ENCODE data around the gene C21orf58. TPM values are rescaled to one million over a fixed set of nuclear protein-coding genes. Genes with fewer than 3 reads are reported as not detected.

C21orf58 gene
- total RNA-seq, 1 donor from 2014 or later, result 4.4 TPM

GRCh38 chr21:46295996-46296752, 27.5 kb downstream of the C21orf58 start:
- peak; percentile 78 for DNase-seq (ENCODE audit: low spot score)

- no peak for DNase-seq (ENCODE audit: low spot score)
These were observed 28.4 kb downstream of the C21orf58 start for GRCh38 chr21:46295177-46295770.

GRCh38 chr21:46294647-46295176, 29.0 kb downstream of the C21orf58 start:
- DNase-seq (ENCODE audit: low spot score), result no peak

- no peak for DNase-seq (ENCODE audit: low spot score)
These were observed 32.1 kb downstream of the C21orf58 start for GRCh38 chr21:46291561-46291960.

GRCh38 chr21:46289655-46290179, 34.0 kb downstream of the C21orf58 start:
- no peak for DNase-seq (ENCODE audit: low spot score)

GRCh38 chr21:46287541-46287940, 36.1 kb downstream of the C21orf58 start:
- DNase-seq (ENCODE audit: low spot score), result no peak

- no peak for DNase-seq (ENCODE audit: low spot score)
These were observed 37.0 kb downstream of the C21orf58 start for GRCh38 chr21:46286648-46287002.

- DNase-seq (ENCODE audit: low spot score), result peak; percentile 87
These were observed 37.7 kb downstream of the C21orf58 start, which contains the start of gene YBEY for GRCh38 chr21:46285761-46286647. Gene YBEY, plus strand, starts transcription at chr21:46286342. Its CDS starts 572 bp downstream, at chr21:46286914.

- no peak for DNase-seq (ENCODE audit: low spot score)
These were observed 38.4 kb downstream of the C21orf58 start, which contains the start of gene MCM3AP for GRCh38 chr21:46285206-46285661. Gene MCM3AP, minus strand, starts transcription at chr21:46285611. Its CDS starts 325 bp downstream, at chr21:46285286.

- DNase-seq (ENCODE audit: low spot score), result no peak
These were observed 38.9 kb downstream of the C21orf58 start for GRCh38 chr21:46284733-46285132.

- no peak for DNase-seq (ENCODE audit: low spot score)
These were observed 39.5 kb downstream of the C21orf58 start for GRCh38 chr21:46284077-46284644.

- no peak for DNase-seq (ENCODE audit: low spot score)
These were observed 48.8 kb downstream of the C21orf58 start for GRCh38 chr21:46274797-46275390.

GRCh38 chr21:46273341-46273740, 50.3 kb downstream of the C21orf58 start:
- no peak for DNase-seq (ENCODE audit: low spot score)

- no peak for DNase-seq (ENCODE audit: low spot score)
These were observed 54.2 kb downstream of the C21orf58 start for GRCh38 chr21:46269466-46269865.

GRCh38 chr21:46268371-46268770, 55.3 kb downstream of the C21orf58 start:
- DNase-seq (ENCODE audit: low spot score), result no peak

GRCh38 chr21:46266946-46267345, 56.7 kb downstream of the C21orf58 start:
- DNase-seq (ENCODE audit: low spot score), result no peak

- DNase-seq (ENCODE audit: low spot score), result no peak
These were observed 57.7 kb downstream of the C21orf58 start for GRCh38 chr21:46265736-46266525.

- DNase-seq (ENCODE audit: low spot score), result no peak
These were observed 59.0 kb downstream of the C21orf58 start for GRCh38 chr21:46264690-46265144.

- DNase-seq (ENCODE audit: low spot score), result no peak
These were observed 59.5 kb downstream of the C21orf58 start for GRCh38 chr21:46264046-46264689.

Data from mucosa of gallbladder (tissue), 1 donor.